Activated B cell treated with CpG ODN at 0.5 μM for 24 hours (primary cell): ENCODE results near the gene RCCD1. TPM values are rescaled to one million over a fixed set of nuclear protein-coding genes. Genes with fewer than 3 reads are reported as not detected.
"Not testable (repeated sequence)": the region's sequence is repeated elsewhere in the genome, so short reads cannot be mapped to it uniquely, and the experiment has no call there.

ENCODE experiments used
- ATAC-seq: fragments of 200-7000 bp; cut with Tn5 transposase; one replicate; pipeline ENCODE4 v1.10.0; 2021; ENCODE audit warnings: low read depth, mild to moderate bottlenecking, moderate library complexity
- CTCF ChIA-PET: fragments of 350-600 bp; sonication (Branson Sonifier 250); formaldehyde crosslinking; loops from one replicate; lab custom pipeline; 2021; ENCODE audit warnings: antibody characterized with exemption; lab: Charles Lee
- POLR2A ChIA-PET: fragments of 350-600 bp; sonication (Branson Sonifier 250); formaldehyde crosslinking; loops from one replicate; lab custom pipeline; 2021; ENCODE audit warnings: antibody characterized with exemption; lab: Charles Lee
- DNase-seq: peaks from one replicate; pipeline ENCODE4 v3.0.0; 2022
- H3K27ac Mint-ChIP-seq: one replicate; pipeline ENCODE4 v1.8.0; 2020; ENCODE audit warnings: mixed read lengths
- H3K27me3 Mint-ChIP-seq: one replicate; pipeline ENCODE4 v1.8.0; 2021; ENCODE audit warnings: mixed read lengths
- H3K36me3 Mint-ChIP-seq: one replicate; pipeline ENCODE4 v1.8.0; 2021; ENCODE audit warnings: low read depth, mixed read lengths
- H3K4me1 Mint-ChIP-seq: one replicate; pipeline ENCODE4 v1.8.0; 2021; ENCODE audit warnings: mixed read lengths
- H3K4me3 Mint-ChIP-seq: one replicate; pipeline ENCODE4 v1.8.0; 2020; ENCODE audit warnings: mild to moderate bottlenecking, mixed read lengths
- H3K9me3 Mint-ChIP-seq: one replicate; pipeline ENCODE4 v1.8.0; 2020; ENCODE audit warnings: mixed read lengths
- intact Hi-C: fragments of 100-400 bp; cut with micrococcal nuclease; formaldehyde crosslinking; loops from one replicate; pipeline ENCODE4 v1.15.1; 2024
- total RNA-seq: library from RNA; stranded (reverse); gene quantifications from 2 replicates; pipeline ENCODE4 v1.2.3, GENCODE V29; 2022
- TF ChIP-seq, protein P1 (sequence below): fragments of 200-600 bp; IDR thresholded peaks from one replicate; pipeline ENCODE4 v1.8.0; 2022; ENCODE audit warnings: antibody characterized with exemption, mild to moderate bottlenecking

The RCCD1 gene
- total RNA-seq, 1 donor from 2014 or later: 19.3 TPM

- CTCF ChIA-PET: interaction anchor here (1.2 kb wide), 1 partner anchor 13 kb away, joined by 3 read pairs; no protein-coding TSS in a partner anchor
- Mint-ChIP-seq H3K27me3 (no peaks in the 10 kb centered on the region), H3K36me3 (peaks cover 80% of the 10 kb centered on the region)
These were observed 36.5 kb upstream of the RCCD1 start for GRCh38 chr15:90918034-90918788.

DNA sequence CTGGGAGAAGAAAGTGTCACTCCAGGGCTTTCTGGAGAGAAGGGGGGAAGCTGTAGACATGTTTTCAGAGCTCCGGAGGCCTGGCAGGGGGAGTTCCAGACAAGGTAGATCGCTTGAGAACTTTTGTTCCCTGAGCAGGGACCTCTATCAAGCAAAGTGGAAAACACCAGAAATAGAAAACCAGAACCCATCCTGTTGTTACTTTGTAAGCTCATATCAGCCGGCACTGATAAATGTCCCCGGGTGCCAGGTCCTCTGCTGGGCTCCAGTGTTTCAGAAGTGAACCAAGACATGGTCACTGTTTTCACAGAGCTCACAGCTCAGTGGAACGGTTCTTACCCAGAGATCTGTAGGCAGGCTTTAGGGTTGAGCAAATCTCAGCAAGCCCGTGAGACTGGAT is 35.8 kb upstream of the RCCD1 start:
- intact Hi-C loops: no loop called here
- TF ChIP-seq, protein P1, sequence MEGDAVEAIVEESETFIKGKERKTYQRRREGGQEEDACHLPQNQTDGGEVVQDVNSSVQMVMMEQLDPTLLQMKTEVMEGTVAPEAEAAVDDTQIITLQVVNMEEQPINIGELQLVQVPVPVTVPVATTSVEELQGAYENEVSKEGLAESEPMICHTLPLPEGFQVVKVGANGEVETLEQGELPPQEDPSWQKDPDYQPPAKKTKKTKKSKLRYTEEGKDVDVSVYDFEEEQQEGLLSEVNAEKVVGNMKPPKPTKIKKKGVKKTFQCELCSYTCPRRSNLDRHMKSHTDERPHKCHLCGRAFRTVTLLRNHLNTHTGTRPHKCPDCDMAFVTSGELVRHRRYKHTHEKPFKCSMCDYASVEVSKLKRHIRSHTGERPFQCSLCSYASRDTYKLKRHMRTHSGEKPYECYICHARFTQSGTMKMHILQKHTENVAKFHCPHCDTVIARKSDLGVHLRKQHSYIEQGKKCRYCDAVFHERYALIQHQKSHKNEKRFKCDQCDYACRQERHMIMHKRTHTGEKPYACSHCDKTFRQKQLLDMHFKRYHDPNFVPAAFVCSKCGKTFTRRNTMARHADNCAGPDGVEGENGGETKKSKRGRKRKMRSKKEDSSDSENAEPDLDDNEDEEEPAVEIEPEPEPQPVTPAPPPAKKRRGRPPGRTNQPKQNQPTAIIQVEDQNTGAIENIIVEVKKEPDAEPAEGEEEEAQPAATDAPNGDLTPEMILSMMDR: no peak
- Mint-ChIP-seq H3K27me3 (no peaks in the 10 kb centered on the region), H3K4me3 (no peak overlapping the region), H3K4me1 (peaks cover 10% of the 10 kb centered on the region), H3K9me3 (no peaks in the 10 kb centered on the region), H3K36me3 (peaks cover 74% of the 10 kb centered on the region), H3K27ac (no peak overlapping the region)
- DNase-seq: no peak
- ChIA-PET CTCF (no interaction called here), POLR2A (interaction anchor here (1.0 kb wide), 1 partner anchor 16 kb away, joined by 4 read pairs; the partner anchor contains the start of gene MAN2A2)
- no peak for ATAC-seq

More at GRCh38 chr15:90918034-90918788, 36.5 kb upstream of the RCCD1 start:
- no peak overlapping the region for H3K4me3 Mint-ChIP-seq
- TF ChIP-seq, protein P1: no peak
- H3K9me3 Mint-ChIP-seq: no peaks in the 10 kb centered on the region
- POLR2A ChIA-PET: interaction anchor here (0.6 to 1.0 kb wide), 3 partner anchors 9 to 15 kb away, joined by 3 to 4 read pairs (median 3); partner anchors contain the start of gene MAN2A2
- ATAC-seq (no peak), DNase-seq (no peak)
- no peak overlapping the region for H3K27ac Mint-ChIP-seq
- intact Hi-C loops: no loop called here
- peaks cover 10% of the 10 kb centered on the region for H3K4me1 Mint-ChIP-seq

GRCh38 chr15:90921887-90922286 is 32.8 kb upstream of the RCCD1 start:
- no peak for DNase-seq
- H3K4me1 Mint-ChIP-seq: peaks cover 7% of the 10 kb centered on the region
- CTCF ChIA-PET: interaction anchor here (1.9 kb wide), 1 partner anchor 11 kb away, joined by 12 read pairs; the partner anchor contains the start of gene HDDC3
- intact Hi-C loops: no loop called here
- no peak for ATAC-seq
- no peaks in the 10 kb centered on the region for H3K9me3 Mint-ChIP-seq
- H3K36me3 Mint-ChIP-seq: peaks cover 45% of the 10 kb centered on the region
- POLR2A ChIA-PET: interaction anchor here (0.6 to 1.2 kb wide), 4 partner anchors 13 to 175 kb away, joined by 3 to 6 read pairs (median 4); partner anchors contain the start of genes MAN2A2 and UNC45A
- H3K27me3 Mint-ChIP-seq: no peaks in the 10 kb centered on the region
- H3K4me3 Mint-ChIP-seq: no peak overlapping the region
- TF ChIP-seq, protein P1: no peak
- H3K27ac Mint-ChIP-seq: no peak overlapping the region

GRCh38 chr15:90922712-90923322 is 31.9 kb upstream of the RCCD1 start:
- ATAC-seq, H3K27ac Mint-ChIP-seq, H3K9me3 Mint-ChIP-seq, DNase-seq, H3K4me3 Mint-ChIP-seq, H3K4me1 Mint-ChIP-seq, H3K27me3 Mint-ChIP-seq, intact Hi-C loops: not testable (repeated sequence)
- peaks cover 37% of the 10 kb centered on the region for H3K36me3 Mint-ChIP-seq
- POLR2A ChIA-PET: interaction anchor here (0.6 to 2.1 kb wide), 3 partner anchors 9 to 176 kb away, joined by 3 to 8 read pairs (median 5); partner anchors contain the start of gene HDDC3
- CTCF ChIA-PET: interaction anchor here (1.9 kb wide), 1 partner anchor 10 kb away, joined by 12 read pairs; the partner anchor contains the start of gene HDDC3

GRCh38 chr15:90924375-90924774 is 30.3 kb upstream of the RCCD1 start:
- H3K4me3 Mint-ChIP-seq: no peak overlapping the region
- H3K27me3 Mint-ChIP-seq: no peaks in the 10 kb centered on the region
- TF ChIP-seq, protein P1: no peak
- intact Hi-C loops: no loop called here
- H3K9me3 Mint-ChIP-seq: no peaks in the 10 kb centered on the region
- CTCF ChIA-PET: no interaction called here
- ATAC-seq: peak; percentile 83
- DNase-seq: no peak
- H3K36me3 Mint-ChIP-seq: peaks cover 23% of the 10 kb centered on the region
- H3K27ac Mint-ChIP-seq: peak overlapping the region; percentile 30
- POLR2A ChIA-PET: interaction anchor here (1.8 to 2.1 kb wide), 2 partner anchors 8 to 21 kb away, joined by 7 to 8 read pairs; partner anchors contain the start of genes HDDC3 and MAN2A2
- H3K4me1 Mint-ChIP-seq: peaks cover 12% of the 10 kb centered on the region

- H3K27me3 Mint-ChIP-seq, intact Hi-C loops, ATAC-seq, CTCF ChIA-PET, H3K27ac Mint-ChIP-seq, H3K36me3 Mint-ChIP-seq, H3K4me3 Mint-ChIP-seq, H3K9me3 Mint-ChIP-seq, DNase-seq: not testable (repeated sequence)
- H3K4me1 Mint-ChIP-seq: peaks cover 34% of the 10 kb centered on the region
- POLR2A ChIA-PET: interaction anchor here (1.0 to 1.2 kb wide), 2 partner anchors 8 to 24 kb away, joined by 3 read pairs; partner anchors contain the start of genes MAN2A2 and UNC45A
These were observed 27.9 kb upstream of the RCCD1 start for GRCh38 chr15:90926766-90927165.

DNA sequence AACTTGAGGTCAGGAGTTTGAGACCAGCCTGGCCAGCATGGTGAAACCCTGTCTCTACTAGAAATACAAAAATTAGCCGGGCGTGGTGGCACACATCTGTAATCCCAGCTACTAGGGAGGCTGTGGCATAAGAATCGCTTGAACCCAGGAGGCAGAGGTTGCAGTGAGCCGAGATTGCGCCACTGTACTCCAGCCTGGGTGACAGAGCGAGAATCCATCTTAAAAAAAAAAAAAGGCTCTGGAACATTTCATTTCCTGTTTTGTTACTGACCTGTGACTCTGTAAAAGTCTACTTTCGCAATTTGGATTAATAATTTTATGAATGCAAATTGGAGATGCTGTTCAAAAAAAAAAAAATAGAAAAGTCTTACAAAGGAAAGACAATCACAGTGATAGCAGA is 26.6 kb upstream of the RCCD1 start:
- H3K9me3 Mint-ChIP-seq, H3K36me3 Mint-ChIP-seq, H3K27ac Mint-ChIP-seq, ATAC-seq, intact Hi-C loops, DNase-seq, CTCF ChIA-PET, H3K4me3 Mint-ChIP-seq, H3K27me3 Mint-ChIP-seq: not testable (repeated sequence)
- peaks cover 40% of the 10 kb centered on the region for H3K4me1 Mint-ChIP-seq
- POLR2A ChIA-PET: interaction anchor here (0.7 to 8.7 kb wide), 2 partner anchors 27 to 246 kb away, joined by 16 to 213 read pairs; partner anchors contain the start of gene MAN2A2
